ENCODE data around the gene ZNF860.

Gene ZNF860

DNA sequence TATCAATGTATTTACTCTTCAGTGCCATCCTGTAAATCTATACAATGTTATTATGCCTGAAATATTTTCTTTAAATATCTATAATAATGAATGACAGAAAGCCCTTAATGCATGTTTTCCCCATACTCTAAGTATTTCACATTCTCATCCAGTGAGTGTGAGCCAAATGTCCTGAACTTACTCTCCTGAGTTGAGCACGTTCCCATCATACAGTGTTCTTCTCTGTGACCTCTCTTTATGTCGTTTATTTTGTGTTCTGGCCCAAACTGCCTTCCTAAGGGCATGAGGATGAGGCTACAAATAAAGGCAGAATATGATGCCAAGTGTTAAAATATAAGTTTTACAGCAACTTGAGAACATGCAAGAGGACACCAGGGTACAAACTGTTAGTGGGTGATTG is 3.8 kb upstream of the ZNF860 start:
- TF ChIP-seq, protein P1, sequence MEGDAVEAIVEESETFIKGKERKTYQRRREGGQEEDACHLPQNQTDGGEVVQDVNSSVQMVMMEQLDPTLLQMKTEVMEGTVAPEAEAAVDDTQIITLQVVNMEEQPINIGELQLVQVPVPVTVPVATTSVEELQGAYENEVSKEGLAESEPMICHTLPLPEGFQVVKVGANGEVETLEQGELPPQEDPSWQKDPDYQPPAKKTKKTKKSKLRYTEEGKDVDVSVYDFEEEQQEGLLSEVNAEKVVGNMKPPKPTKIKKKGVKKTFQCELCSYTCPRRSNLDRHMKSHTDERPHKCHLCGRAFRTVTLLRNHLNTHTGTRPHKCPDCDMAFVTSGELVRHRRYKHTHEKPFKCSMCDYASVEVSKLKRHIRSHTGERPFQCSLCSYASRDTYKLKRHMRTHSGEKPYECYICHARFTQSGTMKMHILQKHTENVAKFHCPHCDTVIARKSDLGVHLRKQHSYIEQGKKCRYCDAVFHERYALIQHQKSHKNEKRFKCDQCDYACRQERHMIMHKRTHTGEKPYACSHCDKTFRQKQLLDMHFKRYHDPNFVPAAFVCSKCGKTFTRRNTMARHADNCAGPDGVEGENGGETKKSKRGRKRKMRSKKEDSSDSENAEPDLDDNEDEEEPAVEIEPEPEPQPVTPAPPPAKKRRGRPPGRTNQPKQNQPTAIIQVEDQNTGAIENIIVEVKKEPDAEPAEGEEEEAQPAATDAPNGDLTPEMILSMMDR (IDR thresholded peaks at IDR 0.05; ENCODE audit: insufficient read depth, low read depth, low read length, missing control alignments), result no peak
- no peak overlapping the region for H3K4me3 ChIP-seq (ENCODE audit: low read depth, low read length)
- no peak for DNase-seq (ENCODE audit: low read depth)

- no peak overlapping the region for H3K4me3 ChIP-seq (ENCODE audit: low read depth, low read length)
- DNase-seq (ENCODE audit: low read depth), result no peak
- TF ChIP-seq, protein P1 (IDR thresholded peaks at IDR 0.05; ENCODE audit: insufficient read depth, low read depth, low read length, missing control alignments), result no peak
Measured at GRCh38 chr3:31978553-31978952, 3.0 kb upstream of the ZNF860 start.

GRCh38 chr3:31979001-31979697 is 2.4 kb upstream of the ZNF860 start:
- TF ChIP-seq, protein P1 (IDR thresholded peaks at IDR 0.05; ENCODE audit: insufficient read depth, low read depth, low read length, missing control alignments), result no peak
- peak; percentile 32 for DNase-seq (ENCODE audit: low read depth)
- H3K4me3 ChIP-seq (ENCODE audit: low read depth, low read length), result no peak overlapping the region

GRCh38 chr3:31980530-31981205 is 882 bp upstream of the ZNF860 start:
- peak; percentile 46 for DNase-seq (ENCODE audit: low read depth)
- H3K4me3 ChIP-seq (ENCODE audit: low read depth, low read length), result peak overlapping the region; percentile 25
- TF ChIP-seq, protein P1 (IDR thresholded peaks at IDR 0.05; ENCODE audit: insufficient read depth, low read depth, low read length, missing control alignments), result no peak

DNA sequence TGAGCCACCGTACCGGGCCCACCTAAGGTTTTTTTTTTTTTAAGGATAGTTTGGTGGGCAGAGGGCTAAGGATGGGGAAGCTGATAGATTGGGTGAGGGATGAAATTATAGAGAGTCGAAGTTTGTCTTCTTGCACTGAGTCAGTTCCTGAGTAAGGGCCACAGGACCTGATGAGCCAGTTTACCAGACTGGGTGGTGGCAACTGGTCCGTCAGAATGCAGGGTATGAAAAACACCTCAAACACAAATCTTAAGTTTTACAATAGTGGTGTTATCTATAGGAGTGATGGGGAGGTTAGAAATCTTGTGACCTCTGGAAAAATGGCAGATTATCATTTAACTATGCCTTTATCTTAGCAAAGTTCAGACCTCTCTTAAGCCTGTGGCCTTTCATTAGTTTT is 2.8 kb downstream of the ZNF860 start:
- H3K4me3 ChIP-seq (ENCODE audit: low read depth, low read length), result no peak overlapping the region
- TF ChIP-seq, protein P1 (IDR thresholded peaks at IDR 0.05; ENCODE audit: insufficient read depth, low read depth, low read length, missing control alignments), result no peak
- DNase-seq (ENCODE audit: low read depth), result no peak

- H3K4me3 ChIP-seq (ENCODE audit: low read depth, low read length), result no peak overlapping the region
- no peak for DNase-seq (ENCODE audit: low read depth)
- TF ChIP-seq, protein P1 (IDR thresholded peaks at IDR 0.05; ENCODE audit: insufficient read depth, low read depth, low read length, missing control alignments), result no peak
Measured at GRCh38 chr3:31985831-31986230, 4.3 kb downstream of the ZNF860 start.
